Measurements from ENCODE around the gene PNN.
A peak's percentile ranks its signal among the peaks of the same experiment; 100 is the strongest.
"Not testable (repeated sequence)": the region's sequence is repeated elsewhere in the genome, so short reads cannot be mapped to it uniquely, and the experiment has no call there.

PNN gene

GRCh38 chr14:39181693-39182047, 6.6 kb downstream of the PNN start:
- FAIRE-seq: no peak

- no peak for FAIRE-seq
These were observed 8.0 kb downstream of the PNN start for GRCh38 chr14:39182770-39183684.

GRCh38 chr14:39183685-39184003, 8.6 kb downstream of the PNN start:
- not testable (repeated sequence) for FAIRE-seq

GRCh38 chr14:39184628-39185255, 9.7 kb downstream of the PNN start:
- no peak for FAIRE-seq

DNA sequence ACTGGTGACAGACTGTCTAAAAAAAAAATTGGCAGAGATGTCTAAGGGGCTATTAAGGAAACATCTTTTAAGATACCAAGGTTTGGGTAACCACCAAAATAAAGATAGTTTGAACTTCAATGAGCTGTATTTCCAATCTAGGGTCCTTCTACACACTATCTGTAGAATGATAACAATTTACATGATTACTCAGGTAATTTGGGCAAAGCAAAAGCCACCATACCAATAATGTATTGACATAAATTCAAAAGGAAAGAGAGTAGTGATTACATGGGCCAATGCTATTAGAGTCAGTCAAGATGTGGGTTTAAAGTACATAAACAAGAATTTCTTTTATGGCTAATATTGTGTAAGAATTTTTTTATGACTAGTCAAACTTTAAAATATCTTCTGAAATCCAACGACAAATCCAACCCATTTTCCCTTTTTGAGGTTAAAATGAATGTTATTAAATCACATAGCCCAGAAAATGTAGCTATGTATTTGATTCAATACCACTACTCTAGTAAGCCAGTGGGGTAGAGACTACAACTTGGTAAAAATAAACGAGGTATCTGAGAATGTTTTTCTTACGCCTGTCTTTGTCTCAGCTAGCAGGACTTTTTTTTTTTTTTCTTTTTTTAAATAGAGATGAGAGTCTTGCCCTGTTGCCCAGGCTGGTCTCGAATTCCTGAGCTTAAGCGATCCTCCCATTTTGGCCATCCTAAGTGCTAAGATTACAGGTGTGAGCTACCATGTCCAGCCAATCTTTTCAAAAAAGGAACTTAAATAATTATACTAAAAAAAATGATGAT, 10.4 kb downstream of the PNN start:
- FAIRE-seq: peak; percentile 87

DNA sequence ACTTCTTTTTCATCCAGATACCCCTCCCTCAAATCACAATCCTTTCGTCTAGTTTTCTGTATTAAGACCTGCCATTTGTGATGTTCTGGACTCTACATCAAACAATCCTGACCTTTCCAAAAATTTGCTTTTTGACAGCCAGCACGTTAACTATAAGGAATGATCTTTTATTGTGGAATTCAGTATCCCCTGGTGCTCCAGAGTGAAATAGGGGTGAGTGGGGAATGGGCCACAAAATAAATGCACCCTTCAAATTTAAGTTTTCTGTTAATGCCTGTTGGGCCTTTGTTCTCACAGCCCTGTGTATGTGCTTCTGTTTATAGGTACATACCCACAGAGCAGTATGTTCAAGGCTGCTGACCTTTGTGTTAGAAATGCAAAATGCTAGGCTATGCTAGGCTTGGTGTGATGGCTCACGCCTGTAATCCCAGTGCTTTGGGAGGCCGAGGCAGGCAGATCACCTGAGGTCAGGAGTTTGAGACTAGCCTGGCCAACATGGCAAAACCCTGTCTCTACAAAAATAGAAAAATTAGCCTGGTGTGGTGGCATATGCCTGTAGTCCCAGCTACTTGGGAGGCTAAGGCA, 12.0 kb downstream of the PNN start:
- FAIRE-seq: no peak

GRCh38 chr14:39203659-39204606, 28.9 kb downstream of the PNN start:
- no peak for FAIRE-seq

DNA sequence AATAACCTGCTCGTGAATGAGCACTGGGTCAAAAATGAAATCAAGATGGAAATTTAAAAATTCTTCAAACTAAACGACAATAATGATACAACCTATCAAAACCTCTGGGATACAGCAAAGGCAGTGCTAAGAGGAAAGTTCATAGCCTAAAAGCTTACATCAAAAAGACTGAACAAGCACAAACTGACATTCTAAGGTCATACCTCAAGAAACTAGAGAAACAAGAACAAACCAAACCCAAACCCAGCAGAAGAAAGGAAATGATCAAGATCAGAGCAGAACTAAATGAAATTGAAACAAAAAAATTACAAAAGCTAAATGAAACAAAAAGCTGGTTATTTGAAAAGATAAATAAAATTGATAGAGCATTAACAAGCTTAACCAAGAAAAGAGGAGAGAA, 32.4 kb downstream of the PNN start:
- FAIRE-seq: not testable (repeated sequence)

DNA sequence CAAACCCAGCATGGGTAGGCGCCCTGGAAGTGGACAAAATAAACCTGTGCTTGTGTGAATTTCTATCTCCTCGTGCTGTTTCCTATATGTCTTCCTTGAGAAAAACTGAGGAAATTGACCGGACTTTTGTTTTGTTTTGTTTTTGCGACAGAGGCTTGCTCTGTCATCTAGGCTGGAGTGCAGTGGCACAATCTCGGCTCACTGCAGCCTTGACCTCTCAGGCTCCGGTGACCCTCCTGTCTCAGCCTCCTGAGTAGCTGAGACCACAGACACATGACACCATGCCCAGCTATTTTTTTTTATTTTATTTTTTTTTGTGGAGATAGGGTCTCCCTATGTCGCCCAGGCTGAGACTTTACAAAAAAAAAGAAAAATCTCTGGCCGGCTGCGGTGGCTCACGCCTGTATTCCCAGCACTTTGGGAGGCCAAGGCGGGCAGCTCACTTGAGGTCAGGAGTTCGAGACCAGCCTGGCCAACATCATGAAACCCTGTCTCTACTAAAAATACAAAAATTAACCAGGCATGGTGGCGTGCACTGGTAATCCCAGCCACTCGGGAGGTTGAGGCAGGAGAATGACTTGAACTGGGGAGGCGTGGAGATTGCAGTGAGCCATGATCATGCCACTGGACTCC, 36.2 kb downstream of the PNN start:
- FAIRE-seq: no peak

DNA sequence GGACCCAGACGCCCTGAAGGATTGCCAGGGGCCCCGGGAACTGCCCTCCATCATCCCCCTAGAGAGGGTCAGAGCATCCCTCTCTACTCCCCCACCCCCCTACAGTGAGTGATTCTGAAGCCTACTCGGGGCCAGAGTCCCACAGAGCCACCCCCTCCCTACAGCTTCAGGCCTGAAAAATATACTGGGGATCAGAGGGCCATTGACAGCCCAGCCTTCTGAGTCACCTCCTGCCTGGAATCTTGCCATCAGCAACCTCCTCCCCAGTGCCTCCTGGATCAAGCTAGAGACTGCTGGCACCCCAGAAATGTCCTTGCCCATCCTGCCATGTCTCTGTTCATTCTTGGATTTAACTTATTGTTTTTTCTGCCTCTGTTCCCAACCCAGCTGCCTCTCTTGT, 37.0 kb downstream of the PNN start:
- FAIRE-seq: no peak

DNA sequence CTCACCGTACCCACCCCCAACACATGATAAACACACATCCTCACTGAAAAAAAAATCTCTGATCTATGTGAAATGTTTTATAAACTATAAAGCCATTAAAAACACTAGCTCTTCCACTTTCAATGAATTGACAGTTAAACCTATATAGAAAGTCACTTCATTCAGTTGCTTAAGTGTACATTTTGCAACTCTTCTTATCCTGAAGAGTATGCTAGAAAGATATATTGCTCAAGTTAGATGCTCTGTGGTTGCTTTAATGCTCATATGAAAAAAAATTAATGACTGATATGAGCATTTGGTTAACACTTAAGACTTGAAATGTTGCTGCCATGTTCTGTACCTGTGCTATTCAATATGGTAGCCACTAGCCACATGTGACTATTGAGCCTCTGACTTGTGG, 37.6 kb downstream of the PNN start:
- FAIRE-seq: no peak

- no peak for FAIRE-seq
These were observed 42.3 kb downstream of the PNN start for GRCh38 chr14:39217214-39217879.

- FAIRE-seq: no peak
These were observed 43.2 kb downstream of the PNN start for GRCh38 chr14:39218171-39218769.

- no peak for FAIRE-seq
These were observed 44.0 kb downstream of the PNN start for GRCh38 chr14:39219075-39219499.

GRCh38 chr14:39220473-39220872, 45.4 kb downstream of the PNN start:
- FAIRE-seq: not testable (repeated sequence)

DNA sequence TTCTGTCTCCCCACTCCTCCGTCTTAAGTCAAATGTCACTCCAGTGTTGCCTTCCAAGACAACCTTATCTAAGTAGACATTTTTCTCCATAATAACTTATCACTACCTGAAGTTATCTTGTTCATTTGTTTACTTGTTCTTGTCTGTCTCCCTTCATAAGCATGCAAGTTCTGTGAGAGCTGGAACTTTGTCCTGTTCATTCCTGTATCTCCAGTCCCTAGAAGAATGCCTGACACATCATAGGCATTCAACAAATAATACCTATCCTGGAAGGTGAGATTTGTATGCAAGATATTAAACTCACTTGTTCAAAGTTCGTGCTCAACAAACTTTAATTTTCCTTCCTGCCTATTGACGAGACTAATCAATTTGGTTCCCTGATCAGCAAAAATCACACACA, 53.0 kb downstream of the PNN start:
- FAIRE-seq: no peak

GRCh38 chr14:39228509-39229221, 53.6 kb downstream of the PNN start:
- no peak for FAIRE-seq

DNA sequence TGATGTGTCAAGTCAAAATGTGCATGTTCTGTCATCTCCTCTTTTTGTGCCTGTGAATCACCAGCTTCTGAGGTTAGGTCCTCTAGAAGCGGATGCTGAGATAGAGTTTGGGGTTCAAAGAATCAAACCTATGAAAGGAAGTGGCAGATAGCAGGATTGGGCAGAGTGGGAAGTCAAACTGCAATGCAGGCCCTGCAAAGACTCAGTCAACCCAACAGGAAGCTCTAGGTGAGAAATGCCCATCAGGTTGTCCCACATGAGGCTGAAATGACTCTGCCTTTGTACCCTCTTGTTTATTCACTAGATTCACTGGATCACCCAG, 54.1 kb downstream of the PNN start:
- FAIRE-seq: no peak

DNA sequence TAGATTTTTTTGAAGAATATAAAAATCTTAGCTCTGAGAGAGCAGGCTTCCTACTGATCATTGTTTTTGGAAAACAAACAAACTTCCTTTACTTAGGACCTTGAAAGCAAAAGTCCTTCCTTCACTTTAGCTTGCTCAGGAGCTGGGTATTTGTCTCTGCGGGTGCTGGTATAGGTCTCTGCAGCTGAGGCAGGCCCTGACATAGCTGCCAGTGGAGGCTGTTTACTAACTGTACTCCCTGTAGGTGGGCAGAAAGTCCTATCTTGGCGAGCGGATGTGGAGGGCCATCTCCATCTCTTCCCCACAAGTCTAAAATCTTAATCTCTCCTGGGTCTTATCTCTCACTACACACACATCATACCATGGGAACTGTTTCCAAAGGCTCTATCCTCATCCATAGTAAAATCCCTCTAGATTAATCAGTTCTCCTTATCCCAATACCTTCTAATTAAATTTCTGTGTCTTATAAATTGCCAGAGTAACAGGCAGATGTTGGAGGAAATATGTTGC, 54.6 kb downstream of the PNN start:
- FAIRE-seq: no peak

All from G401.6 (cell line).